ENCODE data around the gene RPL10.

- TF ChIP-seq POLR2A (IDR thresholded peaks at IDR 0.05): no peak
- TF ChIP-seq, protein P1, sequence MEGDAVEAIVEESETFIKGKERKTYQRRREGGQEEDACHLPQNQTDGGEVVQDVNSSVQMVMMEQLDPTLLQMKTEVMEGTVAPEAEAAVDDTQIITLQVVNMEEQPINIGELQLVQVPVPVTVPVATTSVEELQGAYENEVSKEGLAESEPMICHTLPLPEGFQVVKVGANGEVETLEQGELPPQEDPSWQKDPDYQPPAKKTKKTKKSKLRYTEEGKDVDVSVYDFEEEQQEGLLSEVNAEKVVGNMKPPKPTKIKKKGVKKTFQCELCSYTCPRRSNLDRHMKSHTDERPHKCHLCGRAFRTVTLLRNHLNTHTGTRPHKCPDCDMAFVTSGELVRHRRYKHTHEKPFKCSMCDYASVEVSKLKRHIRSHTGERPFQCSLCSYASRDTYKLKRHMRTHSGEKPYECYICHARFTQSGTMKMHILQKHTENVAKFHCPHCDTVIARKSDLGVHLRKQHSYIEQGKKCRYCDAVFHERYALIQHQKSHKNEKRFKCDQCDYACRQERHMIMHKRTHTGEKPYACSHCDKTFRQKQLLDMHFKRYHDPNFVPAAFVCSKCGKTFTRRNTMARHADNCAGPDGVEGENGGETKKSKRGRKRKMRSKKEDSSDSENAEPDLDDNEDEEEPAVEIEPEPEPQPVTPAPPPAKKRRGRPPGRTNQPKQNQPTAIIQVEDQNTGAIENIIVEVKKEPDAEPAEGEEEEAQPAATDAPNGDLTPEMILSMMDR (IDR thresholded peaks at IDR 0.05): no peak
Measured at GRCh38 chrX:154360155-154360713, 37.9 kb upstream of the RPL10 start.

Measured in heart left ventricle (tissue), 13 donors.